Panc1 (cell line): ENCODE results near the gene TMEM179B. TPM values are rescaled to one million over a fixed set of nuclear protein-coding genes. Genes with fewer than 3 reads are reported as not detected.

Experiments used
- ATAC-seq: fragments of 200-7000 bp; cut with Tn5 transposase; 2 replicates; pipeline ENCODE4 v1.9.1; 2020; ENCODE audit warnings: mild to moderate bottlenecking, moderate library complexity
- BruUV-seq: library from RNA; stranded (reverse); fragments of 400-500 nt; replicated peaks from 2 replicates; lab custom pipeline; 2021; lab: Mats Ljungman, UMichigan
- CTCF ChIA-PET: fragments of 300-600 bp; sonication (Branson Sonifier 250); formaldehyde crosslinking; loops from one replicate; lab custom pipeline; 2022; ENCODE audit warnings: antibody characterized with exemption; lab: Charles Lee
- POLR2A ChIA-PET: fragments of 300-600 bp; sonication (Branson Sonifier 250); formaldehyde crosslinking; loops from one replicate; lab custom pipeline; 2022; ENCODE audit warnings: antibody characterized with exemption; lab: Charles Lee
- DNase-seq: peaks from one replicate; pipeline ENCODE4 v3.0.0-alpha.2; 2010; ENCODE audit warnings: low read depth, low spot score
- H3K27ac ChIP-seq: 2 replicates; pipeline ENCODE4 v1.5.1; 2011; ENCODE audit warnings: mild to moderate bottlenecking, low read length, inconsistent platforms
- H3K27me3 ChIP-seq: fragments of 200-500 bp; sonication (Bioruptor generic); 2 replicates; pipeline ENCODE4 v1.6.0; 2014; ENCODE audit warnings: low read length, inconsistent platforms; ENCODE audit not compliant: control insufficient read depth, insufficient read depth
- H3K36me3 ChIP-seq: fragments of 200-500 bp; sonication (Bioruptor generic); 2 replicates; pipeline ENCODE4 v1.5.1; 2014; ENCODE audit warnings: inconsistent platforms, mild to moderate bottlenecking, low read length, moderate library complexity; ENCODE audit not compliant: control insufficient read depth, insufficient read depth
- H3K4me1 ChIP-seq: 2 replicates; pipeline ENCODE4 v1.5.1; 2011; ENCODE audit warnings: inconsistent platforms, mild to moderate bottlenecking, low read length, moderate library complexity; ENCODE audit not compliant: control insufficient read depth, insufficient read depth
- H3K4me3 ChIP-seq, 2 experiments: 2 replicates each; pipeline ENCODE4 v1.5.1; 2011 to 2012; ENCODE audit warnings: low read depth in 2 of 2, low read length in 2 of 2, mild to moderate bottlenecking in 2 of 2, inconsistent platforms in 1 of 2, moderate library complexity in 1 of 2
- H3K9me3 ChIP-seq: fragments of 200-500 bp; sonication (Bioruptor generic); 2 replicates; pipeline ENCODE4 v1.5.1; 2014; ENCODE audit warnings: low read depth, mild to moderate bottlenecking, inconsistent platforms, low read length, moderate library complexity; ENCODE audit not compliant: control insufficient read depth, insufficient read depth
- POLR2AphosphoS5 ChIP-seq: IDR thresholded peaks from 2 replicates; pipeline ENCODE4 v1.6.1; 2012; ENCODE audit warnings: mild to moderate bottlenecking, low read depth, low read length, moderate library complexity
- REST ChIP-seq, 2 experiments: IDR thresholded peaks; 2 replicates each; pipeline ENCODE4 v1.6.1; 2011 to 2012; ENCODE audit warnings: low read depth in 2 of 2, control low read depth in 1 of 2, low read length in 1 of 2, mild to moderate bottlenecking in 1 of 2, moderate library complexity in 1 of 2; ENCODE audit not compliant: insufficient read depth in 1 of 2
- SIN3A ChIP-seq: IDR thresholded peaks from 2 replicates; pipeline ENCODE4 v1.6.1; 2012; ENCODE audit warnings: low read depth, mild to moderate bottlenecking, low read length, moderate library complexity, borderline replicate concordance; ENCODE audit not compliant: insufficient read depth
- TCF7L2 ChIP-seq: IDR thresholded peaks from 2 replicates; pipeline ENCODE4 v1.6.1; 2011; ENCODE audit warnings: mild to moderate bottlenecking, low read depth, low read length, inconsistent platforms
- in situ Hi-C: cut with HindIII; loops from 2 replicates; pipeline ENCODE4 v1.10.0; 2016; ENCODE audit warnings: low sequenced_read_pairs, low pct_unique_long_range_greater_than_20kb
- intact Hi-C: fragments of 100-400 bp; cut with micrococcal nuclease; formaldehyde crosslinking; loops from one replicate; pipeline ENCODE4 v1.10.0; 2022; ENCODE audit not compliant: unreplicated experiment
- total RNA-seq: library from RNA; stranded (reverse); gene quantifications from one replicate; pipeline ENCODE4 v1.2.1, GENCODE V29; 2021; ENCODE audit not compliant: unreplicated experiment
- TF ChIP-seq, protein P1 (sequence below): fragments of 450-650 bp; IDR thresholded peaks from 2 replicates; pipeline ENCODE4 v1.5.1; 2017; ENCODE audit warnings: mild to moderate bottlenecking

The TMEM179B gene
- total RNA-seq, 1 experiment from 2014 or later: 50.9 TPM

GRCh38 chr11:62794201-62794775, 7.1 kb downstream of the TMEM179B start:
- H3K27me3 ChIP-seq: no peaks in the 10 kb centered on the region
- TF ChIP-seq TCF7L2 (no peak), REST (IDR thresholded peaks at IDR 0.05; ENCODE audit: insufficient read depth in 1 of 2, low read depth in 2 of 2, low read length in 1 of 2) (no peak), SIN3A (no peak), POLR2AphosphoS5 (no peak)
- TF ChIP-seq, protein P1, sequence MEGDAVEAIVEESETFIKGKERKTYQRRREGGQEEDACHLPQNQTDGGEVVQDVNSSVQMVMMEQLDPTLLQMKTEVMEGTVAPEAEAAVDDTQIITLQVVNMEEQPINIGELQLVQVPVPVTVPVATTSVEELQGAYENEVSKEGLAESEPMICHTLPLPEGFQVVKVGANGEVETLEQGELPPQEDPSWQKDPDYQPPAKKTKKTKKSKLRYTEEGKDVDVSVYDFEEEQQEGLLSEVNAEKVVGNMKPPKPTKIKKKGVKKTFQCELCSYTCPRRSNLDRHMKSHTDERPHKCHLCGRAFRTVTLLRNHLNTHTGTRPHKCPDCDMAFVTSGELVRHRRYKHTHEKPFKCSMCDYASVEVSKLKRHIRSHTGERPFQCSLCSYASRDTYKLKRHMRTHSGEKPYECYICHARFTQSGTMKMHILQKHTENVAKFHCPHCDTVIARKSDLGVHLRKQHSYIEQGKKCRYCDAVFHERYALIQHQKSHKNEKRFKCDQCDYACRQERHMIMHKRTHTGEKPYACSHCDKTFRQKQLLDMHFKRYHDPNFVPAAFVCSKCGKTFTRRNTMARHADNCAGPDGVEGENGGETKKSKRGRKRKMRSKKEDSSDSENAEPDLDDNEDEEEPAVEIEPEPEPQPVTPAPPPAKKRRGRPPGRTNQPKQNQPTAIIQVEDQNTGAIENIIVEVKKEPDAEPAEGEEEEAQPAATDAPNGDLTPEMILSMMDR: no peak
- in situ Hi-C loops: no loop called here
- ChIA-PET POLR2A (no interaction called here), CTCF (interaction anchor here (0.5 to 0.7 kb wide), 2 partner anchors 21 to 114 kb away, joined by 4 to 6 read pairs; no protein-coding TSS in a partner anchor)
- H3K9me3 ChIP-seq: no peaks in the 10 kb centered on the region
- no peak overlapping the region for H3K4me3 ChIP-seq
- H3K4me1 ChIP-seq: peaks cover 21% of the 10 kb centered on the region
- no peak for ATAC-seq
- no peak overlapping the region for H3K27ac ChIP-seq
- peaks cover 3% of the 10 kb centered on the region for H3K36me3 ChIP-seq
- no TSS peak for BruUV-seq
- DNase-seq: no peak
- intact Hi-C loops: no loop called here

GRCh38 chr11:62796281-62796680, 9.1 kb downstream of the TMEM179B start:
- TF ChIP-seq REST (IDR thresholded peaks at IDR 0.05; ENCODE audit: insufficient read depth in 1 of 2, low read depth in 2 of 2, low read length in 1 of 2) (no peak), POLR2AphosphoS5 (no peak), SIN3A (no peak), TCF7L2 (no peak)
- TF ChIP-seq, protein P1: no peak
- CTCF ChIA-PET: no interaction called here
- no peaks in the 10 kb centered on the region for H3K27me3 ChIP-seq
- in situ Hi-C loops (no loop called here), intact Hi-C loops (no loop called here)
- no peak overlapping the region for H3K4me3 ChIP-seq
- BruUV-seq: no TSS peak
- H3K27ac ChIP-seq: no peak overlapping the region
- no peaks in the 10 kb centered on the region for H3K9me3 ChIP-seq
- H3K4me1 ChIP-seq: peaks cover 6% of the 10 kb centered on the region; the same call in 1 of the 2 replicates
- H3K36me3 ChIP-seq: peaks cover 12% of the 10 kb centered on the region
- DNase-seq (no peak), ATAC-seq (no peak)
- POLR2A ChIA-PET: interaction anchor here (0.7 kb wide), 1 partner anchor 10 kb away, joined by 3 read pairs; no protein-coding TSS in a partner anchor
